ENCODE data around the gene CHCHD1.
"Not testable (repeated sequence)": the region's sequence is repeated elsewhere in the genome, so short reads cannot be mapped to it uniquely, and the experiment has no call there.

The CHCHD1 gene

DNA sequence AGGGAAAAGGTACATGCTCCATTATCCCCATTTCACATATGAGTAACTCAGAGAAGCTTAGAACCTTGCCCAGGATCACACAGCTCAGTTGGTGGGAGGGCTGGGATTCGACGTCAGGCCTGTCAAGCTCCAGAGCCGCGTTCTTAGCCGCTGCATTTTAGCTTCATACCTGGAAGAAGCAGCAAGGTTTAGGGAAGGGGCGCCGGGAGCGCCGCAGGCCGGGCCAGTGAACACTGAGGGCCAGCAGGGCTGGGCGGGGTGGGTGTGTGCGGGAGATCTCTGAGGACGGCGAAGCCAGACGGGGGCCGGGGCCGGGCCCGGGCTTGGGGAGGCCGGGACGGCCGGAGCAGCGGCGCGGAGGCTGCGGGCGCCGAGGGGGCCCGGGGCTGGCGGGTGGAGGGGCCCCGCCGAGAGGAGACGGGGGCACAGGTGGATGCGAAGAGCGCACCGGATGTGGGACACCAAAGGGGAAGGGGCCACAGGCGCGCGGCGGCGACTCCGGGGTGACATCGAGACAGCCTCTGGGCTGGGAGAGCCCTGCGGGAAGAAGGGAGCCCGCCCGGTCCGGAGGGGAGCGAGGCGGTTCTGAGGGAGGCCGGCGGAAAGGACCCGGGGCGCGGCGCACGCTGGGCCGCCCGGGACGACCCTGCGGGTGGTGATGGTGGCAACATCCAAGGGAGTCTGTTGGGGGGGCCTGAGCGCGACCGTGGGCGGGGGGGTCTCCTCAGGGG, 29.1 kb downstream of the CHCHD1 start:
- DNase-seq (ENCODE audit: low read depth, low spot score): no peak

- DNase-seq (ENCODE audit: low read depth, low spot score): no peak
Observed at GRCh38 chr10:73812657-73813056, 30.8 kb downstream of the CHCHD1 start.

GRCh38 chr10:73813333-73813732, 31.5 kb downstream of the CHCHD1 start:
- no peak for DNase-seq (ENCODE audit: low read depth, low spot score)

GRCh38 chr10:73814276-73814895, 32.5 kb downstream of the CHCHD1 start:
- DNase-seq (ENCODE audit: low read depth, low spot score): no peak

GRCh38 chr10:73814896-73815718, 33.3 kb downstream of the CHCHD1 start:
- DNase-seq (ENCODE audit: low read depth, low spot score): no peak

DNA sequence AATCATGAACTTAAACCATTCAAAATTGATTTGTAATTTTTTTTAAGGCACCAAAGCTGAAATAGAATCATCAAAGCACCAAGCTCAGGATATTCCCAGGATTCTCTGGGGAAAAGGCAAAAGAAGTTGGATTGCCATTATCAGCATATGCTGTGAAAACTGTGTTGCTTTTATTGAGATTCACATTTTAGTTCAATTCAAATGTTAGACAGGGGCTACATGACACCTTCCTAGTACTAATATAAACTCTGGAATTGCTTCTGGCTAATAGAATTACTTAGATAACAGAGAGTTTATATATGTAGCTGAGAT, 33.8 kb downstream of the CHCHD1 start:
- no peak for DNase-seq (ENCODE audit: low read depth, low spot score)

GRCh38 chr10:73816917-73817729, 35.3 kb downstream of the CHCHD1 start:
- DNase-seq (ENCODE audit: low read depth, low spot score): no peak

DNA sequence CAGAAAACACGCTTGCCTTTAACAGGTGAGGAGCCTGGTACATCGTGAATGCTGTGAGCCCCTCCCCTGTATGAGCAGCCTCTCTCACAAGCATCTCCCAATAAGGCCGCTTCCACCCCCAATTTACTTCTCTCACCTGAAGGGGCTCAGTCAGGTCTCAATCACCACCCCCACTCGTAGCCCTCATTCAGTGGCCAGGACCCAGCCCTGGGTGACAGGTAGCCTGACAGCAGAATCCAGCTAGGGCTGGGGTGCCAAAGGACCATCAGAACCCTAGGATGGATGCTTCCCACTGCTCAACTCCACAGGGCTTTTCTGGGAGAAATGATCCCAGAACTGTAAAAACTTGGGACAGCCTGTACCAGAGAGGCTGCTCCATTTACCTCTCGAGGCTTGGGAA, 36.0 kb downstream of the CHCHD1 start:
- no peak for DNase-seq (ENCODE audit: low read depth, low spot score)

DNA sequence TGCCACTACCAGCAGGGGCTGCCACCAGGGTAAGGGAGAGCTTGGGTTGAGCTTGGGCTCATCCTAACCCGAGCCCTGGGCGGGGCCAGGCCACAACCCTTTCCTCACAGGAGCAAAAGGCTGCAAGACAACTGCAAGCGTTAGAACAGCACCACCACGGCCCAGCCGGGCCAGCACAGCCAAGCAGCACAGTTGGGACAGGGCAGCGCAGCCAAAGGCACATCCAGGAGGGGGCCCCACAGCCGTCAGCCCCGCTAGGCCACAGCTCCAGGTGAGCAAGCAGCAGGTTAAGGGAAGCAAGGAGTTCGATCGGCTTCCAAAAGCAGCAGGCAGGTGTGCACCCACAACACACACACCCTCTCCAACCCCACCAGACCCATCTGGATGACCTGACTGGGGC, 36.6 kb downstream of the CHCHD1 start:
- DNase-seq (ENCODE audit: low read depth, low spot score): no peak

GRCh38 chr10:73819081-73819480, 37.2 kb downstream of the CHCHD1 start:
- DNase-seq (ENCODE audit: low read depth, low spot score): no peak

- DNase-seq (ENCODE audit: low read depth, low spot score): no peak
Observed at GRCh38 chr10:73819513-73820093, 37.8 kb downstream of the CHCHD1 start.

- no peak for DNase-seq (ENCODE audit: low read depth, low spot score)
Observed at GRCh38 chr10:73823391-73823790, 41.5 kb downstream of the CHCHD1 start.

- DNase-seq (ENCODE audit: low read depth, low spot score): no peak
Observed at GRCh38 chr10:73824146-73824725, 42.4 kb downstream of the CHCHD1 start.

DNA sequence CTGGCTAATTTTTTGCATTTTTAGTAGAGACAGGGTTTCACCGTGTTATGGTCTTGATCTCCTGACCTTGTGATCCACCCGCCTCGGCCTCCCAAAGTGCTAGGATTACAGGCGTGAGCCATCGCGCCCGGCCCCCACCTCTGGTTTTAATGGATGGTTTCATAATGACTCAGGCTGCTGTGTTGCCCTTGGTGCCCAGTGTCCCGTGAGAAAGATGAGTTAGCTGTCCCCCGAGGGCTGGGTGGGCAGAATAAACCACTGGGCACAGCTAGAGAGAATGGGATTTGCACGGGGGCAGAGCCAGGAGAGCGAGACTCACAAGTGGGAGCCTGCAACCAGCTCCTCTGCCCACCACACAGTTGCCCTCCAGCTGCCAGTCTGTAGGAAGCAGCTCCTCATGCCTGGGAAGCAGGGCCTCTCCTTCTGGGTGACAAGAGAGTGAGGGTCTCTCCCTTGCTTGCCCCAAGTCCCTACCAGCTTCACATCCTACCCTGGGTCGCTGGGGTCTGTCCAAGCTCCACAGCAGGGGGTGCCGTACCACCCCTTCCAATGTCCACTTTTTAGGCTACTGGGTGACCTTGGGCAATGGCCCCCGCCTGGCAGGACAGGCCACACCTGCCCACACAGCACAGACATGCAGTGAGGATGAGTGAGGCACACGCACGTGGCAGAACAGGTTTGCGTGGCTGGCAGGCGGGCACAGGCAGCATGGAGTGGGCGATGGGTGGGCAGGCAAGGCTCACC, 45.7 kb downstream of the CHCHD1 start:
- no peak for DNase-seq (ENCODE audit: low read depth, low spot score)

DNA sequence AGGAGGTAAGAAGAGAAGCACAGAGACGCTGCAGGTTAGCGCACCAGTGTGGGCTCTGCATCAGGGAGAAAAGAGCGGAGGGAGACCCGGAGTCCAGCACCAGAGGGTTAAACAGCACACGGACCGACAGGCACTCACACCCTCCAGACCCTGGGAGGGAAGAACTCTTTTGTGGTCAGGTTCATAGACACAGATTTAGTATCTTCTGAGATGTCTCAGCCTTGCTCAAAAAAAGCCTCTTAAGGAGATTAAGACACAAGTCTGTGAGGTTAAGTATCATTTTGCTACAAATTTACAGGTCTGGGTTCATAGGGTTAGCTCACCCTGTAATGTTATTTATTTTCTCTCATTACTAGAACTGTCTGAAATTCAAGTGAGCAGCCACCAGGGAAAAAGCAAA, 46.3 kb downstream of the CHCHD1 start:
- DNase-seq (ENCODE audit: low read depth, low spot score): no peak

- not testable (repeated sequence) for DNase-seq (ENCODE audit: low read depth, low spot score)
Observed at GRCh38 chr10:73829090-73829489, 47.2 kb downstream of the CHCHD1 start.

Measured in iPS DF 19.7 (cell line).